Nephron progenitor cell (in vitro differentiated cells): Measurements from ENCODE around the gene KRTAP4-7.
"Not testable (repeated sequence)": the region's sequence is repeated elsewhere in the genome, so short reads cannot be mapped to it uniquely, and the experiment has no call there.

ENCODE experiments used
- DNase-seq: peaks from one replicate; pipeline ENCODE4 v3.0.0; 2021
- H3K27ac Mint-ChIP-seq: 2 replicates; pipeline ENCODE4 v1.8.0; 2021; ENCODE audit warnings: mild to moderate bottlenecking, moderate library complexity, mixed read lengths
- H3K27me3 Mint-ChIP-seq: 2 replicates; pipeline ENCODE4 v1.8.0; 2021; ENCODE audit warnings: mild to moderate bottlenecking, low read depth, mixed read lengths; ENCODE audit not compliant: poor library complexity
- H3K36me3 Mint-ChIP-seq: 2 replicates; pipeline ENCODE4 v1.8.0; 2021; ENCODE audit warnings: low read depth, mixed read lengths
- H3K4me1 Mint-ChIP-seq: 2 replicates; pipeline ENCODE4 v1.8.0; 2021; ENCODE audit warnings: mixed read lengths
- H3K4me3 Mint-ChIP-seq: 2 replicates; pipeline ENCODE4 v1.8.0; 2021; ENCODE audit warnings: mild to moderate bottlenecking, moderate library complexity, mixed read lengths
- H3K9me3 Mint-ChIP-seq: 2 replicates; pipeline ENCODE4 v1.8.0; 2021; ENCODE audit warnings: mild to moderate bottlenecking, moderate library complexity, mixed read lengths
- TF ChIP-seq, protein P1 (sequence below): fragments of 200-600 bp; sonication (generic); IDR thresholded peaks from 2 replicates; pipeline ENCODE4 v1.5.0; 2021; ENCODE audit warnings: antibody characterized with exemption

Gene KRTAP4-7

DNA sequence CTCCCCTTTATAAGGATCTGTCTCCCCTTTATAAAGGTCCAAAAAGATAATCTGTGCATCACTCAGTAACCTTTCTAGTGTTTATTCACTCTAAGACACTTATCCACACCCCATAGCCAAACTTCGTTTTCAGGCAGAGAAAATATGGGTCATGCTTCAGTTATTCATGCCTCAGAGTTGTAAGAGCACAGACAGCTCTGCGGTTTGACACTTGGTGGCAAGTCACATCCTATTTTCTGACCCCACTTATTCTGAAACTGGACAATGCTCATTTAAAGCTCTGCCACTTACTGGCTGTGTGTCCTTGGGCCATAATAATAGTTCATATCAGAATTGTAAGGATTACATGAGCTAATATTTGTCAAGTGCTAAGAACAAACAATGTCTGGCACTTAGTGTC is 34.8 kb upstream of the KRTAP4-7 start:
- TF ChIP-seq, protein P1, sequence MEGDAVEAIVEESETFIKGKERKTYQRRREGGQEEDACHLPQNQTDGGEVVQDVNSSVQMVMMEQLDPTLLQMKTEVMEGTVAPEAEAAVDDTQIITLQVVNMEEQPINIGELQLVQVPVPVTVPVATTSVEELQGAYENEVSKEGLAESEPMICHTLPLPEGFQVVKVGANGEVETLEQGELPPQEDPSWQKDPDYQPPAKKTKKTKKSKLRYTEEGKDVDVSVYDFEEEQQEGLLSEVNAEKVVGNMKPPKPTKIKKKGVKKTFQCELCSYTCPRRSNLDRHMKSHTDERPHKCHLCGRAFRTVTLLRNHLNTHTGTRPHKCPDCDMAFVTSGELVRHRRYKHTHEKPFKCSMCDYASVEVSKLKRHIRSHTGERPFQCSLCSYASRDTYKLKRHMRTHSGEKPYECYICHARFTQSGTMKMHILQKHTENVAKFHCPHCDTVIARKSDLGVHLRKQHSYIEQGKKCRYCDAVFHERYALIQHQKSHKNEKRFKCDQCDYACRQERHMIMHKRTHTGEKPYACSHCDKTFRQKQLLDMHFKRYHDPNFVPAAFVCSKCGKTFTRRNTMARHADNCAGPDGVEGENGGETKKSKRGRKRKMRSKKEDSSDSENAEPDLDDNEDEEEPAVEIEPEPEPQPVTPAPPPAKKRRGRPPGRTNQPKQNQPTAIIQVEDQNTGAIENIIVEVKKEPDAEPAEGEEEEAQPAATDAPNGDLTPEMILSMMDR = no peak
- no peak overlapping the region for H3K4me3 Mint-ChIP-seq
- H3K9me3 Mint-ChIP-seq = peaks cover 15% of the 10 kb centered on the region
- no peak for DNase-seq
- H3K36me3 Mint-ChIP-seq = no peaks in the 10 kb centered on the region
- H3K4me1 Mint-ChIP-seq = no peaks in the 10 kb centered on the region
- peaks cover 3% of the 10 kb centered on the region for H3K27me3 Mint-ChIP-seq
- no peak overlapping the region for H3K27ac Mint-ChIP-seq

DNA sequence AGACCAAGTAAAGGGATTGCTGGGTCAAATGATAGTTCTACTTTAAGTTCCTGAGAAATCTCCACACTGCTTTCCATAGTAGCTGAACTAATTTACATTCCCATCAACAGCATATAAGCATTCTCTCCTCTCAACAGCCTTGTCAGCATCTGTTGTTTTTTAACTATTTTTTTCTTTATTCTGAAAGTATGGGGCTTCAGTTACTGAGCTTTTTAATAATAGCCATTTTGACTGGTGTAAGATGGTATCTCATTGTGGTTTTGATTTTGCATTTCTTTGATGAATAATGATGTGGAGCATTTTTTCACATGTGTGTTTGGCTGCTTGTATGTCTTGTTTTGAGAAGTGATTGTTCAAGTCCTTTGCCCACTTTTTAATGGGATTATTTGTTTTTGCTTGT is 31.4 kb upstream of the KRTAP4-7 start:
- Mint-ChIP-seq H3K27me3 (peaks cover 3% of the 10 kb centered on the region), H3K36me3 (no peaks in the 10 kb centered on the region), H3K9me3 (peaks cover 17% of the 10 kb centered on the region), H3K27ac (no peak overlapping the region), H3K4me3 (no peak overlapping the region), H3K4me1 (no peaks in the 10 kb centered on the region)
- TF ChIP-seq, protein P1 = no peak
- no peak for DNase-seq

DNA sequence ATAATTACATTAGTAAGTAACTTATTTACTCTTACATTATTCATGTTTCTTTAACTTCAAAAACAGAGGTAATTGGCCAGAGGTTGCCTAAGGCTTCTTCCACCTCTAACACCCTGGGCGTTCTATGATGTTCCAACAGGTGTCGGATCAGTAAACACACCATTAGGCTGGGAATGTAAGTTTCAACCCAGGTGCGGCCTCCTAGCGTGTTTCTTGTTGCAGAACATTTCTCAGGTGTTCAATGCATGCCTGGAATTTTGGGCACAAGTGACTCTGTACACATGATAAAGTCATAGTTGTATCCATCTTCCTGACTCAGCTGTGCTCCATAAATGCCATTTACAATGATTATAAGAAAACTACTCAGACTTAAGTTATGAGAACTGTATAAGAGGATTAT is 29.9 kb upstream of the KRTAP4-7 start:
- Mint-ChIP-seq H3K27me3 (no peaks in the 10 kb centered on the region), H3K4me3 (no peak overlapping the region), H3K36me3 (no peaks in the 10 kb centered on the region), H3K4me1 (peaks cover under 1% of the 10 kb centered on the region), H3K27ac (no peak overlapping the region), H3K9me3 (peaks cover 17% of the 10 kb centered on the region)
- TF ChIP-seq, protein P1 = no peak
- DNase-seq = no peak

DNA sequence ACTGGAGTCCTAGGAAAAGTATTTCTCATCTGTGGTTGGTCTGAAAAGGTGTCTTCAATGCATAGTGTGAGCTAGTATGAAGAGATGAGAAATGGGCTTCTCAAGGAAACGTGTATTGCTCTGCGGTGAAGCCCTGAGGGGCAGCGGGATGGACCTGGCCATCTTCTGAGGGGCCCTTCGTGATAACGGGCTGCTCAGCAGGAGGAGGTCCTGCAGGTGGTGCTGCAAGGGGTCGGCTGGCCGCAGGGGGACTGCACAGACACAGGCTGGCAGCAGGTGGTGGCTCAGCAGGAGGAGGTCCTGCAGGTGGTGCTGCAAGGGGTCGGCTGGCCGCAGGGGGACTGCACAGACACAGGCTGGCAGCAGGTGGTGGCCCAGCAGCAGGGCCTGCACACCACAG is 29.4 kb upstream of the KRTAP4-7 start:
- not testable (repeated sequence) for H3K4me3 Mint-ChIP-seq, H3K4me1 Mint-ChIP-seq, H3K27ac Mint-ChIP-seq, H3K27me3 Mint-ChIP-seq, H3K36me3 Mint-ChIP-seq, DNase-seq
- peaks cover 17% of the 10 kb centered on the region for H3K9me3 Mint-ChIP-seq

DNA sequence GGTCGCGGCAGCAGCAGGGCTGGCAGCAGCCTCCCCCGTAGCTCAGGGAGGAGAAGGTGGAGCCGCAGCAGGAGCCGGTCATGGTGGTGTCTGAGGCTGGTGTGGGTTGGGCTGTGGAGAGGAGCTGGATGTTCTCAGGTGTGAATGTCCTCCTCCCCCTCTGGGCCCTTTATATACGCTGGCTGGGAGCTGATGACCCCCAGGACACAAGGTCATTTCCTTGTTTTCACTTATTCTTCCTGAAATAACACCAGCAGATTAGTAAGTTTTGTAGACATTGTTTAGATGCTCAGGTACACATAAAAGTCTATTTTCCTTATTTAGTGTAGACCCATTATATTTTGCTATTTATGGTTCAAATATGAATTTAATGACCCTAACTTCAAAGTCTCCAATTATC is 28.8 kb upstream of the KRTAP4-7 start, which contains the start of gene KRTAP2-2:
Gene KRTAP2-2 (minus strand): TSS at position 101 of the 400 bp plus-strand sequence. CDS start 19 bp downstream, at position 82.
- H3K4me1 Mint-ChIP-seq, H3K36me3 Mint-ChIP-seq, H3K4me3 Mint-ChIP-seq, H3K27ac Mint-ChIP-seq, DNase-seq, H3K27me3 Mint-ChIP-seq: not testable (repeated sequence)
- peaks cover 17% of the 10 kb centered on the region for H3K9me3 Mint-ChIP-seq

DNA sequence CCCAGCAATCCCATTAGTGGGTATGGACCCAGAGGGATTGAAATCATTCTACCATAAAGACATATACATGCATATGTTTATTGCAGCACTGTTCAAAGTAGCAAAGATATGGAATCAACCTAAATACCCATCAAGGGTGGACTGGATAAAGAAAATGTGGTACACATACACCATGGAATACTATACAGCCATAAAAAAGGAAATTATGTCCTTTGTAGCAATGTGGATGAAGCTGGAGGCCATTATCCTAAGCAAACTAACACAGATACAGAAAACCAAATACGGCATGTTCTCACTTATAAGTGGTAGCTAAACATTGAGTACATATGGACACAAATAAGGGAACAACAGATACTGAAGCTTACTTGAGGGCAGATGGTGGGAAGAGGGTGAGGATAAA is 26.4 kb upstream of the KRTAP4-7 start:
- no peak overlapping the region for H3K4me3 Mint-ChIP-seq
- no peak for DNase-seq
- H3K4me1 Mint-ChIP-seq = peaks cover 11% of the 10 kb centered on the region
- TF ChIP-seq, protein P1 = no peak
- no peak overlapping the region for H3K27ac Mint-ChIP-seq
- no peaks in the 10 kb centered on the region for H3K27me3 Mint-ChIP-seq
- H3K36me3 Mint-ChIP-seq = no peaks in the 10 kb centered on the region
- H3K9me3 Mint-ChIP-seq = peaks cover 17% of the 10 kb centered on the region

DNA sequence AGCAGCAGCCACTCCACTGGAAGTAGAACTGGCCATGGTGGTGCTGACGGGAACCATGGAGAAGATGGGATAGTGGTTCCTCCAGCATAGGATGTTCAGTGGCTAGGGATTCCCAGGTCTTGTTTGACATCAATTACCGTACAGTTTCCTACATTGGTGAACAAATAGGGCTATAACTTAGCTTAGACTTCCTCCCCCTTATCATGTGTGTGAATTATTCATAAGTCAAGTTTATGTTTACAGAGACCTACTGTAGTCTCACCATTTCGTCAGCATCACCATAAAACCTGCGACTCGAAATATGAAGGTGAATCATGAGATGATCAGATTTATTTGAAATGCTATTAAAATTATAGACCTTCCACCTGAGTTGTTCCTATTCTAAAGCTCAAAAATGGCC is 25.2 kb upstream of the KRTAP4-7 start:
- no peak for DNase-seq
- no peaks in the 10 kb centered on the region for H3K36me3 Mint-ChIP-seq
- TF ChIP-seq, protein P1 = no peak
- no peaks in the 10 kb centered on the region for H3K27me3 Mint-ChIP-seq
- H3K4me1 Mint-ChIP-seq = peaks cover 11% of the 10 kb centered on the region
- no peak overlapping the region for H3K27ac Mint-ChIP-seq
- H3K9me3 Mint-ChIP-seq = peaks cover 5% of the 10 kb centered on the region
- H3K4me3 Mint-ChIP-seq = no peak overlapping the region

DNA sequence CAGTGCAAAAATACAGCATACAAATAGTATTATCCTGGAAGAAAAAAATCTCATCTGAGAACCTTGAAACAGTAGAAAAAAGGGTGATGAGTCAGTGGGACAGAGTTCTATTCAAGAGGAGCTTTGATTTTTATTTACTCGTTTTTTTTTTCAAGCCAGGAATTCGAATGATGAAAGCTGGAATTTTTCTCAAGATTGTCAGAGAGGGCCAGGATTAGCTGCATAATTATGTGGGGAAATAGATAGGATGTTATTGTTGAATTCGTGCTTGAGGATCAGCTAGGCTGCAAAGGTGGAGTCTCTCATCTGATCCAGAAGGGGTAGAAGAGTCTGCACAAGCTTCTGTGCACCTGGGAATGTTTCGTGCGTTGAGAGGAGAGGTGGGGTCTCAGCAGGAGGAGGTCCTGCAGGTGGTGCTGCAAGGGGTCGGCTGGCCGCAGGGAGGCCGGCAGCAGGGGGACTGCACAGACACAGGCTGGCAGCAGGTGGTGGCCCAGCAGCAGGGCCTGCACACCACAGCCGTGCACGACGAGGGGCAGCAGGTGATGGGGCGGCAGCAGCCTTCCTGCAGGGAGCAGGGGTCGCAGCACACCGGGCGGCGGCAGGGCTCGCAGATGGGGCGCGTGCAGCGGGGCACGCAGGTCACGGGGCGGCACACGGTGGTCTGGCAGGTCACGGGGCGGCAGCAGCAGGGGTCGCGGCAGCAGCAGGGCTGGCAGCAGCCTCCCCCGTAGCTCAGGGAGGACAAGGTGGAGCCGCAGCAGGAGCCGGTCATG is 24.5 kb upstream of the KRTAP4-7 start:
- not testable (repeated sequence) for H3K4me3 Mint-ChIP-seq, H3K9me3 Mint-ChIP-seq, H3K27me3 Mint-ChIP-seq, H3K36me3 Mint-ChIP-seq, DNase-seq
- Mint-ChIP-seq H3K27ac (peak overlapping the region; percentile 10), H3K4me1 (peaks cover 11% of the 10 kb centered on the region)
